Chondrocyte (in vitro differentiated cells): ENCODE data around the gene CTXN3. TPM values are rescaled to one million over a fixed set of nuclear protein-coding genes. Genes with fewer than 3 reads are reported as not detected.

Source experiments
- DNase-seq: peaks from one replicate; pipeline ENCODE4 v3.0.0; 2021; ENCODE audit warnings: mixed read lengths, low spot score
- H3K27ac Mint-ChIP-seq: one replicate; pipeline ENCODE4 v1.8.0; 2021; ENCODE audit warnings: mild to moderate bottlenecking, moderate library complexity, mixed read lengths; ENCODE audit not compliant: unreplicated experiment
- H3K27me3 Mint-ChIP-seq: 2 replicates; pipeline ENCODE4 v1.8.0; 2021; ENCODE audit warnings: low read depth, mixed read lengths
- H3K36me3 Mint-ChIP-seq: 2 replicates; pipeline ENCODE4 v1.8.0; 2021; ENCODE audit warnings: low read depth, mixed read lengths
- H3K4me1 Mint-ChIP-seq: 2 replicates; pipeline ENCODE4 v1.8.0; 2021; ENCODE audit warnings: low read depth, mild to moderate bottlenecking, mixed read lengths
- H3K4me3 Mint-ChIP-seq: one replicate; pipeline ENCODE4 v1.8.0; 2021; ENCODE audit warnings: mild to moderate bottlenecking, moderate library complexity, mixed read lengths; ENCODE audit not compliant: unreplicated experiment
- H3K9me3 Mint-ChIP-seq: 2 replicates; pipeline ENCODE4 v1.8.0; 2021; ENCODE audit warnings: low read depth, mixed read lengths
- CTCF ChIP-seq: fragments of 200-600 bp; sonication (generic); IDR thresholded peaks from 2 replicates; pipeline ENCODE4 v1.5.0; 2021; ENCODE audit warnings: antibody characterized with exemption, mild to moderate bottlenecking, moderate library complexity
- total RNA-seq: library from RNA; stranded (reverse); gene quantifications from 3 replicates; pipeline ENCODE4 v1.2.1, GENCODE V29; 2021

The CTXN3 gene
- total RNA-seq, 1 donor from 2014 or later = not detected

DNA sequence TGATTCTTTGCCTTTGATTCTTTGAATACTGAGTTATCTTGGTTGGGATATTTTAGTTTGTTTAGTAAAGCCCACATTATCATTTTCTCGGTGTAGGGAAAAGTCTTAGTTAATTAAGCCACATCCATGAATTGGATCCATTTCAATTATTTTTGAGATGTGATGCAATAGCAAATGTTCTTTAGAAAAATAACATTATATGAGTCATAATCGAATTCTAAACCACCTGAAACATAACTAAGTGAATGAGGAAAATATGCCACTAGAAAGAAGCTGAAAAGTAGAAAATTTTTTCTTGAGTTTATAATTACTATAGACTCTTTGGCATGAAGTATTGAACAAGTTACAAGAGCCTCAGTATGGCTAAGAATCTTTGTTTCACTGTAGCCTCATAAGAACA, 36.8 kb downstream of the CTXN3 start:
- DNase-seq = no peak
- TF ChIP-seq CTCF = no peak
- no peak overlapping the region for H3K27ac Mint-ChIP-seq
- H3K9me3 Mint-ChIP-seq = peaks cover 12% of the 10 kb centered on the region
- no peaks in the 10 kb centered on the region for H3K27me3 Mint-ChIP-seq
- peaks cover 37% of the 10 kb centered on the region for H3K4me1 Mint-ChIP-seq
- H3K36me3 Mint-ChIP-seq = no peaks in the 10 kb centered on the region
- no peak overlapping the region for H3K4me3 Mint-ChIP-seq

- peaks cover 35% of the 10 kb centered on the region for H3K4me1 Mint-ChIP-seq
- H3K36me3 Mint-ChIP-seq = no peaks in the 10 kb centered on the region
- DNase-seq = no peak
- peaks cover 12% of the 10 kb centered on the region for H3K9me3 Mint-ChIP-seq
- no peak overlapping the region for H3K27ac Mint-ChIP-seq
- no peaks in the 10 kb centered on the region for H3K27me3 Mint-ChIP-seq
- TF ChIP-seq CTCF = no peak
- H3K4me3 Mint-ChIP-seq = no peak overlapping the region
Observed at GRCh38 chr5:127686424-127686823, 37.5 kb downstream of the CTXN3 start.

GRCh38 chr5:127694518-127695171, 45.8 kb downstream of the CTXN3 start:
- H3K27ac Mint-ChIP-seq = no peak overlapping the region
- no peak for DNase-seq
- no peaks in the 10 kb centered on the region for H3K9me3 Mint-ChIP-seq
- H3K27me3 Mint-ChIP-seq = no peaks in the 10 kb centered on the region
- no peaks in the 10 kb centered on the region for H3K36me3 Mint-ChIP-seq
- H3K4me3 Mint-ChIP-seq = no peak overlapping the region
- TF ChIP-seq CTCF = no peak
- H3K4me1 Mint-ChIP-seq = peaks cover 18% of the 10 kb centered on the region

DNA sequence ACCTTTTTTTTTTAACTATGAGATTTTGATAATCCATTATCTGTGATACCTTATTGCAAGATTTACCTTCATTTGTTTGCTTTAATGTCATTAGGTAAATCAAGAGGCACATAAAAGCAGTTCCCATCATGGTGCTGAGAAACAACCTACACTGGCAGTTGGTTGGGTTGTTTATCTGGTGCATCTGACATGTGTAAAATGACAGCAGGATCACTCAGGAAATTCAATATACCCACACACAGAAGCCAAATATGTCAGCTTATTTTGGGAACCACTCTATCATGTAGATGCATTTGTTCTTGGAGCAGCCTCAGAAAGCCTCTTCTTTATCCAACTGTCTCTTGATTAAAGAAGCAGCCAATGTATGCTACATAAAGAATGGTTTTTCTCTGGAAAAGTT, 46.5 kb downstream of the CTXN3 start:
- H3K9me3 Mint-ChIP-seq = no peaks in the 10 kb centered on the region
- no peak for TF ChIP-seq CTCF
- H3K27me3 Mint-ChIP-seq = no peaks in the 10 kb centered on the region
- no peak for DNase-seq
- no peak overlapping the region for H3K4me3 Mint-ChIP-seq
- H3K36me3 Mint-ChIP-seq = no peaks in the 10 kb centered on the region
- H3K27ac Mint-ChIP-seq = no peak overlapping the region
- H3K4me1 Mint-ChIP-seq = peaks cover 18% of the 10 kb centered on the region

DNA sequence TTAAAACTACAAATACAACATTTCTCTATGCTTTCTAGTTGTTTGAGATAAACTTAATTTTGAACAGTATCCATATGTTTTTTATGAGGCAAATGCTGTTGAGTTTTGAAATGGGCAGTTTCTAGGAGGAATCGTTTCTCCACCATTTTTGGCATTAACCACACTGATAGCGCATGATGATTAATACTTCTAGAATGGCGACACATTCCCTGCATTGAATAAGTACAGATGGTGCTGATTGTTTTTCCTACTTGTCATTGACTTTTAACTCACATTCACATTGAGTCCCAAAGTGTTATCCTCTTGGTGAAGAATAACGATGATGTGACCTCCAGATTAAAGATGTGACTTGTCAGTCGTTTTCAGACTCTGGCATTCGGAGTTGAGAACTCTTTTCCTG, 47.8 kb downstream of the CTXN3 start:
- Mint-ChIP-seq H3K4me3 (no peak overlapping the region), H3K4me1 (peaks cover 18% of the 10 kb centered on the region), H3K27me3 (no peaks in the 10 kb centered on the region), H3K27ac (peak overlapping the region; percentile 64), H3K36me3 (no peaks in the 10 kb centered on the region), H3K9me3 (no peaks in the 10 kb centered on the region)
- no peak for TF ChIP-seq CTCF
- no peak for DNase-seq
